WERI-Rb-1 (cell line): Measurements from ENCODE around the gene CDC27.

Source experiments
- DNase-seq: peaks from one replicate; pipeline ENCODE4 v3.0.0-alpha.2; 2020
- H3K27ac ChIP-seq: fragments of 250-450 bp; sonication (Bioruptor Pico); 2 replicates; pipeline ENCODE4 v1.5.1; 2020; ENCODE audit warnings: mild to moderate bottlenecking, moderate library complexity
- H3K27me3 ChIP-seq: fragments of 250-450 bp; sonication (Bioruptor Pico); 2 replicates; pipeline ENCODE4 v1.5.1; 2021; ENCODE audit warnings: mild to moderate bottlenecking, low read depth, moderate library complexity; ENCODE audit not compliant: insufficient read depth, severe bottlenecking
- H3K36me3 ChIP-seq: fragments of 250-450 bp; sonication (Bioruptor Pico); 2 replicates; pipeline ENCODE4 v1.5.1; 2020; ENCODE audit warnings: mild to moderate bottlenecking, moderate library complexity
- H3K4me3 ChIP-seq: 2 replicates; pipeline ENCODE4 v1.5.1; 2011; ENCODE audit warnings: low read depth, mild to moderate bottlenecking, control low read depth, low read length
- H3K9me3 ChIP-seq: fragments of 250-450 bp; sonication (Bioruptor Pico); 2 replicates; pipeline ENCODE4 v1.5.1; 2021; ENCODE audit warnings: mild to moderate bottlenecking, moderate library complexity; ENCODE audit not compliant: severe bottlenecking
- TF ChIP-seq, protein P1 (sequence below): IDR thresholded peaks from 2 replicates; pipeline ENCODE4 v1.5.1; 2011; ENCODE audit warnings: low read depth, mild to moderate bottlenecking, control low read depth, inconsistent platforms, low read length

CDC27 gene

DNA sequence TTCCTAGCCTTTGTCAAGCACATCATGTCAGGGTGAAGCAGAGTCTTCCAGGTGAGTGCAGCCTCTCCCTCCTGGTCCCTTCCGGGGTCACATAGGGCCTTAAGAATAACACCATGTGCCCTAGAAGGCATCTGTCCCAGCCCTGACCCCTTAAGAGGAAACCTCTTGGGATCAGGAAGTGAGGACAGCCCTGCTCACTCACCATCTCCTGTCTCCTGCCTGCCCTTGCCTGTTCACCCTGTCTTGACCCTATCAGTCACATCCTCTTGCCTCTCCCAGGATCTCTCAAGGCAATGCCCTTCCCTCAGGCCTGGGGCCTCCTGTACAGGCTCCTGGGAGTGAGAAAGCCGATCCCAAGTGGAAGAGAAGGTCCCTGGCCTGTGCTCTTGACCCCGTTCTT is 33.9 kb upstream of the CDC27 start:
- H3K36me3 ChIP-seq, result no peaks in the 10 kb centered on the region
- no peaks in the 10 kb centered on the region for H3K27me3 ChIP-seq
- TF ChIP-seq, protein P1, sequence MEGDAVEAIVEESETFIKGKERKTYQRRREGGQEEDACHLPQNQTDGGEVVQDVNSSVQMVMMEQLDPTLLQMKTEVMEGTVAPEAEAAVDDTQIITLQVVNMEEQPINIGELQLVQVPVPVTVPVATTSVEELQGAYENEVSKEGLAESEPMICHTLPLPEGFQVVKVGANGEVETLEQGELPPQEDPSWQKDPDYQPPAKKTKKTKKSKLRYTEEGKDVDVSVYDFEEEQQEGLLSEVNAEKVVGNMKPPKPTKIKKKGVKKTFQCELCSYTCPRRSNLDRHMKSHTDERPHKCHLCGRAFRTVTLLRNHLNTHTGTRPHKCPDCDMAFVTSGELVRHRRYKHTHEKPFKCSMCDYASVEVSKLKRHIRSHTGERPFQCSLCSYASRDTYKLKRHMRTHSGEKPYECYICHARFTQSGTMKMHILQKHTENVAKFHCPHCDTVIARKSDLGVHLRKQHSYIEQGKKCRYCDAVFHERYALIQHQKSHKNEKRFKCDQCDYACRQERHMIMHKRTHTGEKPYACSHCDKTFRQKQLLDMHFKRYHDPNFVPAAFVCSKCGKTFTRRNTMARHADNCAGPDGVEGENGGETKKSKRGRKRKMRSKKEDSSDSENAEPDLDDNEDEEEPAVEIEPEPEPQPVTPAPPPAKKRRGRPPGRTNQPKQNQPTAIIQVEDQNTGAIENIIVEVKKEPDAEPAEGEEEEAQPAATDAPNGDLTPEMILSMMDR, result no peak
- peaks cover 10% of the 10 kb centered on the region for H3K9me3 ChIP-seq
- no peak overlapping the region for H3K4me3 ChIP-seq
- DNase-seq, result no peak
- no peak overlapping the region for H3K27ac ChIP-seq

DNA sequence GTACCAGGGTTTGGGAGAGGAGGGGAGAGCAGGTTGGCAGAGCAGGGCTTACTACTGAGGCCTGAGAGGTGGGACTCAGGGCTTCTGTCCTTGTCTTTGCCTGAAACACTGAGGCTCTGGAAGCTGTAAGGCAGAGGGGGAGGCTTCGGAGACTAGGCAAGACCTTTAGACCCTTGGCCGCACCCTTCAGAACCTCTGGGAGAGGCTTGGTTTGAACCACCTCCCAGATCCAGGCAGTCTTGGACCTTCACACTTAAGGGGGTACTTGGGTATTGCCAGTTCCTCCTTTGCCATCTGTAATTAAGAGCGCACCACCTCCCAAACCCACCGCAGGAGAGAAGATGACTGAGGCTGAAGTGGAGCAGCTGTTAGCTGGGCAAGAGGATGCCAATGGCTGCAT is 33.0 kb upstream of the CDC27 start:
- H3K27me3 ChIP-seq, result no peaks in the 10 kb centered on the region
- H3K9me3 ChIP-seq, result peaks cover 10% of the 10 kb centered on the region
- H3K36me3 ChIP-seq, result no peaks in the 10 kb centered on the region
- no peak overlapping the region for H3K27ac ChIP-seq
- no peak for DNase-seq
- H3K4me3 ChIP-seq, result no peak overlapping the region
- TF ChIP-seq, protein P1, result no peak

DNA sequence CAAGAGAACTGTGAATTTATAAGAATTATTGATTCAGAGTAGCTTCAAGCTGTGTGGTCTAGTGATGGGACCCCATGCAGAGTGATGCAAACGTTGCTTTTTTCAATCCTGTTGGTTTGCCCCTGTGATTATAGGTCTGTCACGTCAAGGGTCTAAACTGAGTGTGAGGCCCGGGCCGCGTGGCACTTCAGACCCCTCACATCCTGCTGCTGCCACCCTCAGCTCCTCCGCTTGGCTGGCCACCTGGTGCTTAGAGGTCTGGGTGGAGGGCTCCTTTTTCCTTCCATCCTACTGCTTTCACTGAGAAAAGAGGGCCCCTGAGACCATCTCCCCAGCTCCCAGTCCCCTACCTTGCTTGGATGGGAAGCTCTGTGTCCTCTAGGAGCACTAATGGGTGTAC is 32.1 kb upstream of the CDC27 start:
- Histone ChIP-seq H3K27ac (no peak overlapping the region), H3K9me3 (peaks cover 10% of the 10 kb centered on the region), H3K36me3 (no peaks in the 10 kb centered on the region), H3K4me3 (no peak overlapping the region), H3K27me3 (no peaks in the 10 kb centered on the region)
- no peak for DNase-seq
- TF ChIP-seq, protein P1, result no peak

DNA sequence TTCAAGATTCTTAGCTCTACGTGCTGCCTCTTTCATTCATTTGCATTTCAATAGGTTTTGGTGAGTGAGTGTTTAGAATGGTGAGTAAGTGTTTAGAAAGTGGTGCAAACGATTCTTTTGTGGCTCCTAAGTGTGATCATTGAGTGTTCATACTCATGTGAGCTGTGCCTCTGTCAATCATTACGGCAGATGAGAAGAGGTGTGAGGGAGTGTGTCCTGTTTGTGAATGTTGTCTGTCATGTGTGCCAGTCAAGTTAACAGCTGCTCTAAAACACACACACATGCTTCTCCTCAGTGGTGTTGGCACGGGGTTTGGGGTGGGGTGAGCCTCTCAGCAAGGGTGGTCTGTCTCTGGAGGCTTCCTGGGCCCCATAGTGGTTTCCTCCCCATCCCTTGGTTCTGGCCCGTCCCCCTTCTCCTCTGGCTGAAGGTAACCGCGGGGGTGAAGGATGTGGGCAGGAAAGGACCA is 31.5 kb upstream of the CDC27 start:
- TF ChIP-seq, protein P1, result no peak
- Histone ChIP-seq H3K27me3 (no peaks in the 10 kb centered on the region), H3K4me3 (no peak overlapping the region), H3K36me3 (no peaks in the 10 kb centered on the region), H3K27ac (no peak overlapping the region), H3K9me3 (peaks cover 10% of the 10 kb centered on the region)
- DNase-seq, result no peak

DNA sequence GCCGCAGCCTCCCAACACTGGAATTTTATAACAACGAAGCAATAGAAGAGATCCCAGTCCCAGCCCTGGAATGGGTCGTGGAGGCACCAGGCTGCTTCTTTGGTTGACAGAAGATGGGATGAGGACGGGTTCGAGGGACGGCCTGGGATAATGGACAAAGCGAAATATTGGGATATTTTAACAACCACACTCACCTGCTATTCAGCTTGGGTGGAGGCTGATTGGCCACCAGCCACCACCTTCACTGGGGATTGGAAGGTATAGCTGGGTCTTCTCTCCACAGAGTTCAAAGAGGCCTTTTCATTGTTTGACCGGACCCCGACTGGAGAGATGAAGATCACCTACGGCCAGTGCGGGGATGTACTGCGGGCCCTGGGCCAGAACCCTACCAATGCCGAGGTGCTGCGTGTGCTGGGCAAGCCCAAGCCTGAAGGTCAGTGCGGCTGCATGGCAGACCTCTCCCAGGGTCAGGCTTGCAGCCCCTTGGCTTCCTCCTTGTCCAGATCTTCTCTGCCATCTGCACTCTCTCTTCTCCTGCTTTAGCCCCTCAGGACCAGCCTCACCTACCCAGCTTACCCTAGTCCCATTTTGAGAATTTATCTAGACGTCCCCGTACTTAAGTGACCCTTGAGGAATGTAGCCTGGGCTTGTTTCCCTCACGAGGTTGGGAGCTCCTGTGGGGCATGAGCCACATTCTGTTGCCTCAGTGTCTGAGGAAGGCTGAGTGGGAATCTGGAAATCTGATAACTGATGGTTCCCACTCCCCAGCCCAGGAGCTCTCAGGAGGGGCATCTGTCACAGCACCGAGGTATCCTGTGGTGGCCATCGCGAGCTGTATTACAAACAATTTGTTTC is 30.8 kb upstream of the CDC27 start:
- Histone ChIP-seq H3K27ac (no peak overlapping the region), H3K9me3 (peaks cover 10% of the 10 kb centered on the region), H3K4me3 (no peak overlapping the region), H3K27me3 (no peaks in the 10 kb centered on the region), H3K36me3 (no peaks in the 10 kb centered on the region)
- TF ChIP-seq, protein P1, result no peak
- DNase-seq, result no peak
